Bronchial smooth muscle cell (primary cell): ENCODE measurements around the gene OR2V1. TPM values are rescaled to one million over a fixed set of nuclear protein-coding genes. Genes with fewer than 3 reads are reported as not detected.

Experiments used
- total RNA-seq: library from RNA; depleted of rRNA; stranded (reverse); fragments of >200 nt; gene quantifications from 2 replicates; pipeline ENCODE4 v1.2.1, GENCODE V29; 2014

OR2V1 gene, protein sequence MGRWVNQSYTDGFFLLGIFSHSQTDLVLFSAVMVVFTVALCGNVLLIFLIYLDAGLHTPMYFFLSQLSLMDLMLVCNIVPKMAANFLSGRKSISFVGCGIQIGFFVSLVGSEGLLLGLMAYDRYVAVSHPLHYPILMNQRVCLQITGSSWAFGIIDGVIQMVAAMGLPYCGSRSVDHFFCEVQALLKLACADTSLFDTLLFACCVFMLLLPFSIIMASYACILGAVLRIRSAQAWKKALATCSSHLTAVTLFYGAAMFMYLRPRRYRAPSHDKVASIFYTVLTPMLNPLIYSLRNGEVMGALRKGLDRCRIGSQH
- under 0.01 TPM in 1 of 2 replicates, not detected in the other for total RNA-seq

DNA sequence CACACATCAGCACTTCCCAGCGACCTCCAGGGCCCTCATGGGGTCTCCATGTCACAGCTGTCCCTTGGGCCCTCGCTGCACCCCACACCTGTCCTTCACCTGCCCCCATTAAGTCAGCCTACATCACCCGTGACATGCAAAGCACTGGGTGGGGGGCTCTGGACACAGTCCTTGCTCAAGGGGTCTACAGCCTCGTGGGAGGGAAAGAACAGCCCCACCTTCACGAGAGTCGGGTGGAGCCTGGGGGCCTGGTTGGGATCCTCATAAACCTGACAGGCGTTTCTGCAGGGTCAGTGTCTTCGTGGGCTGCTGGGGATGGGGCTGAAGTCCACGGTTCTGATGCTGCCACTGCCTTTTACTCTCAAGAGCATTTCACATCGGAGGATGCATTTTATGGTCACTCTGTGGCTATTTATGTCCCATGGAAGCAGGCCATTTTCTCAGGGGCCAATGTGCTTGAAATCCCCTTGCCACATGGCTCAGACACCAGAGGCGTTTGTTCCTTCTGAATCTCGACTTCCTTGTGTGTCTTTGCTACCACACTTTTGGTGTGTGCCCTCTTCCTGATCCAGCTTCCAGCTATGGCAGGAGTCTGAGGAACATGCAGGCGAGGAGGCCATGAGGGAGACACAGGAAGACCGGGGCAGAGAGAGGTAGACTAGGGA is at the start of gene OR2V1:
OR2V1 (minus strand) TSS at position 338 of the 665 bp plus-strand sequence. CDS start 5,865 bp downstream, outside the sequence.

DNA sequence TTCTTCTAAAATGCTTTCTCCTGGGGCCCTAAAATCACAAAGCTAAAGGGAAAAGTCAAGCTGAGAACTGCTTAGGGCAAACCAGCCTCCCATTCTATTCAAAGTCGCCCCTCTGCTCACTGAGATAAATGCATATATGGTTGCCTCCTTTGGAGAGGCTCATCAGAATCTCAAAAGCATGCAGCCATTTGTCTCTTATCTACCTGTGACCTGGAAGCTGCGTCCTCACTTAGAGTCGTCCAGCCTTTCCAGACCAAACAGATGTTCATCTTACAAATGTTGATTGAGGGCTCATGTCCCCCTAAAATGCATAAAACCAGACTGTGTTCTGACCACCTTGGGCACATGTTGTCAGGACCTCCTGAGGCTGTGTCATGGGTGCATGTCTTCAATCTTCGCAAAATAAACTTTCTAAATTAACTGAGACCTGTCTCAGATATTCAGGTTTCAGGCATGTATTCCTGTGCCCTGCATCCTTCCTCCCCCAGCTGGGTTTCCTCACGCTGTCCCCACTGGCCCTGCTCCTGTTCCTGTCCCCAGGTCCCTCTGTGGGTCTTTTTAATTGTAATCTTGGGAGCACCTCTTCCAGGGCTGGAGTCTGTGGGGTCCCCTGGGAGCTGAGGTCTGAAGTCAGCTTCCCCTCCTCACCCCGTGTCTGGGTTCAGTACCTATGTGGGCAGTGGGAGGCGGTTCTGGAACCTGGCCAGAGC is 16.1 kb upstream of the OR2V1 start, which contains the start of gene OR2V2:
OR2V2 (plus strand) TSS at position 660 of the 710 bp plus-strand sequence. CDS start 7,357 bp downstream, outside the sequence.

Other genes with a start within 250 kb of the OR2V1 start
- gene BTNL8, start 232.0 kb downstream of the OR2V1 start, total RNA-seq, result not detected in 2 replicates
- not detected in 2 replicates for gene BTNL3, start 142.3 kb downstream of the OR2V1 start, total RNA-seq
- gene BTNL9, start 90.9 kb downstream of the OR2V1 start, total RNA-seq, result not detected in 2 replicates
- gene OR2V2, start 16.4 kb upstream of the OR2V1 start, total RNA-seq, result not detected in 2 replicates
- gene TRIM7, start 74.0 kb upstream of the OR2V1 start, total RNA-seq, result 1.7 and 3.0 TPM in 2 replicates
- gene TRIM41, start 92.1 kb upstream of the OR2V1 start, total RNA-seq, result 21.2 and 23.2 TPM in 2 replicates
- 4,132 and 7,422 TPM in 2 replicates for gene RACK1, start 112.7 kb upstream of the OR2V1 start, total RNA-seq
- 5.7 and 10.0 TPM in 2 replicates for gene TRIM52, start 130.0 kb upstream of the OR2V1 start, total RNA-seq
- 0.17 TPM in 1 of 2 replicates, not detected in the other for gene OR4F3, start 236.1 kb upstream of the OR2V1 start, total RNA-seq